ENCODE results near the gene TBC1D2B. TPM values are rescaled to one million over a fixed set of nuclear protein-coding genes. Genes with fewer than 3 reads are reported as not detected.

Gene TBC1D2B
- polyA plus RNA-seq, 1 experiment, result 39.8 TPM

- CTCF ChIA-PET, result interaction anchor here (0.9 kb wide), 1 partner anchor 83 kb away, joined by 3 read pairs; no protein-coding TSS in a partner anchor
- TF ChIP-seq CTCF (IDR thresholded peaks at IDR 0.05; ENCODE audit: insufficient read depth, low read depth, low read length), result no peak
- Histone ChIP-seq H3K27me3 (ENCODE audit: control insufficient read depth, insufficient read depth, low read length) (no peaks in the 10 kb centered on the region), H3K4me3 (ENCODE audit: low read depth, low read length) (no peak overlapping the region), H3K36me3 (ENCODE audit: control insufficient read depth, insufficient read depth, low read length) (no peaks in the 10 kb centered on the region)
- POLR2A ChIA-PET, result no interaction called here
- no peak for DNase-seq (ENCODE audit: low read depth)
These were observed 5.7 kb upstream of the TBC1D2B start for GRCh38 chr15:78083186-78083585.

GRCh38 chr15:78082743-78083110 is 5.2 kb upstream of the TBC1D2B start:
- DNase-seq (ENCODE audit: low read depth), result no peak
- H3K36me3 ChIP-seq (ENCODE audit: control insufficient read depth, insufficient read depth, low read length), result no peaks in the 10 kb centered on the region
- TF ChIP-seq CTCF (IDR thresholded peaks at IDR 0.05; ENCODE audit: insufficient read depth, low read depth, low read length), result no peak
- POLR2A ChIA-PET, result no interaction called here
- no peak overlapping the region for H3K4me3 ChIP-seq (ENCODE audit: low read depth, low read length)
- H3K27me3 ChIP-seq (ENCODE audit: control insufficient read depth, insufficient read depth, low read length), result no peaks in the 10 kb centered on the region
- CTCF ChIA-PET, result interaction anchor here (0.9 kb wide), 1 partner anchor 83 kb away, joined by 3 read pairs; no protein-coding TSS in a partner anchor

GRCh38 chr15:78082106-78082742 is 4.7 kb upstream of the TBC1D2B start:
- no peak for TF ChIP-seq CTCF (IDR thresholded peaks at IDR 0.05; ENCODE audit: insufficient read depth, low read depth, low read length)
- DNase-seq (ENCODE audit: low read depth), result no peak
- CTCF ChIA-PET, result interaction anchor here (0.9 kb wide), 1 partner anchor 82 kb away, joined by 3 read pairs; no protein-coding TSS in a partner anchor
- POLR2A ChIA-PET, result no interaction called here
- Histone ChIP-seq H3K36me3 (ENCODE audit: control insufficient read depth, insufficient read depth, low read length) (no peaks in the 10 kb centered on the region), H3K4me3 (ENCODE audit: low read depth, low read length) (no peak overlapping the region), H3K27me3 (ENCODE audit: control insufficient read depth, insufficient read depth, low read length) (no peaks in the 10 kb centered on the region)

GRCh38 chr15:78080088-78080460 is 2.6 kb upstream of the TBC1D2B start:
- POLR2A ChIA-PET, result no interaction called here
- CTCF ChIA-PET, result no interaction called here
- Histone ChIP-seq H3K4me3 (ENCODE audit: low read depth, low read length) (no peak overlapping the region), H3K27me3 (ENCODE audit: control insufficient read depth, insufficient read depth, low read length) (no peaks in the 10 kb centered on the region), H3K36me3 (ENCODE audit: control insufficient read depth, insufficient read depth, low read length) (no peaks in the 10 kb centered on the region)
- TF ChIP-seq CTCF (IDR thresholded peaks at IDR 0.05; ENCODE audit: insufficient read depth, low read depth, low read length), result no peak
- no peak for DNase-seq (ENCODE audit: low read depth)

- H3K27me3 ChIP-seq (ENCODE audit: control insufficient read depth, insufficient read depth, low read length), result no peaks in the 10 kb centered on the region
- TF ChIP-seq CTCF (IDR thresholded peaks at IDR 0.05; ENCODE audit: insufficient read depth, low read depth, low read length), result no peak
- no peak overlapping the region for H3K4me3 ChIP-seq (ENCODE audit: low read depth, low read length)
- POLR2A ChIA-PET, result no interaction called here
- CTCF ChIA-PET, result interaction anchor here (0.9 kb wide), 1 partner anchor 20 kb away, joined by 4 read pairs; no protein-coding TSS in a partner anchor
- no peaks in the 10 kb centered on the region for H3K36me3 ChIP-seq (ENCODE audit: control insufficient read depth, insufficient read depth, low read length)
- DNase-seq (ENCODE audit: low read depth), result no peak
These were observed 2.0 kb upstream of the TBC1D2B start for GRCh38 chr15:78079298-78080087.
